Measurements from ENCODE around the gene SEC24D. TPM values are rescaled to one million over a fixed set of nuclear protein-coding genes. Genes with fewer than 3 reads are reported as not detected.

SEC24D gene
- total and polyA plus RNA-seq, 11 donors: 3.1 to 36.4 (median 14.8) TPM

- whole genome bisulfite sequencing, 4 donors: 65 to 82% (median 71%) methylated on average over 6 of the region's 6 CpGs
- no peak for ATAC-seq
- H3K4me3 ChIP-seq: no peak overlapping the region
- TF ChIP-seq POLR2A (IDR thresholded peaks at IDR 0.05): no peak
- DNase-seq: no peak
- no peak overlapping the region for H3K27ac ChIP-seq
- no peaks in the 10 kb centered on the region for H3K36me3 ChIP-seq
- no peaks in the 10 kb centered on the region for H3K4me1 ChIP-seq
- no peaks in the 10 kb centered on the region for H3K9me3 ChIP-seq
- intact Hi-C loops (cut with DNase I): loop anchor here in 1 of 10 donors (5.0 kb wide), 1 partner anchor 34 kb away; no protein-coding TSS in a partner anchor
- H3K27me3 ChIP-seq: no peaks in the 10 kb centered on the region
Observed at GRCh38 chr4:118843237-118843636, 7.3 kb upstream of the SEC24D start.

GRCh38 chr4:118842055-118842454, 6.1 kb upstream of the SEC24D start:
- no peak for TF ChIP-seq POLR2A (IDR thresholded peaks at IDR 0.05)
- TF ChIP-seq CTCF (IDR thresholded peaks at IDR 0.05): no peak
- no peak for ATAC-seq
- no peak overlapping the region for H3K4me3 ChIP-seq

GRCh38 chr4:118839221-118839927, 3.4 kb upstream of the SEC24D start:
- no peaks in the 10 kb centered on the region for H3K36me3 ChIP-seq
- 61 to 78% (median 68%) methylated on average over 3 of the region's 3 CpGs for WGBS, 4 donors
- H3K4me1 ChIP-seq: peaks cover 0 to 12% (median 5%) of the 10 kb centered on the region in 12 donors
- DNase-seq (no peak), ATAC-seq (no peak)
- H3K4me3 ChIP-seq: no peak overlapping the region
- H3K27me3 ChIP-seq: no peaks in the 10 kb centered on the region
- H3K9me3 ChIP-seq: no peaks in the 10 kb centered on the region
- intact Hi-C loops (cut with DNase I): loop anchor here in 5 of 10 donors (5.0 to 10.0 kb wide), 4 partner anchors 45 to 97 kb away; partner anchors contain the start of gene SYNPO2 (in 4 of the 5)
- no peak overlapping the region for H3K27ac ChIP-seq
- TF ChIP-seq CTCF (IDR thresholded peaks at IDR 0.05): no peak
- no peak for TF ChIP-seq POLR2A (IDR thresholded peaks at IDR 0.05)

More at GRCh38 chr4:118842055-118842454, 6.1 kb upstream of the SEC24D start:
- 40 to 86% (median 77%) methylated on average over 3 of the region's 3 CpGs for WGBS, 4 donors
- DNase-seq: no peak
- no peaks in the 10 kb centered on the region for H3K9me3 ChIP-seq
- intact Hi-C loops (cut with DNase I): loop anchor here in 1 of 10 donors (5.0 kb wide), 1 partner anchor 35 kb away; no protein-coding TSS in a partner anchor
- H3K36me3 ChIP-seq: no peaks in the 10 kb centered on the region
- H3K27ac ChIP-seq: no peak overlapping the region
- no peaks in the 10 kb centered on the region for H3K4me1 ChIP-seq
- H3K27me3 ChIP-seq: no peaks in the 10 kb centered on the region

- H3K4me3 ChIP-seq: peak overlapping the region in 3 of 12 donors; percentile 79 to 98 (median 94)
- H3K27me3 ChIP-seq: no peaks in the 10 kb centered on the region
- TF ChIP-seq CTCF (IDR thresholded peaks at IDR 0.05) (no peak), POLR2A (IDR thresholded peaks at IDR 0.05) (no peak)
- no peaks in the 10 kb centered on the region for H3K9me3 ChIP-seq
- no peak for DNase-seq
- peaks cover 0 to 21% (median 14%) of the 10 kb centered on the region in 9 donors for H3K36me3 ChIP-seq
- ATAC-seq: no peak
- H3K27ac ChIP-seq: no peak overlapping the region
- intact Hi-C loops (cut with DNase I): loop anchor here in 5 of 10 donors (5.0 to 10.0 kb wide), 4 partner anchors 48 to 95 kb away; partner anchors contain the start of gene SYNPO2 (in 4 of the 5)
- 63 to 80% (median 75%) methylated on average over 4 of the region's 4 CpGs for WGBS, 4 donors
- H3K4me1 ChIP-seq: peaks cover 0 to 35% (median 23%) of the 10 kb centered on the region in 12 donors
Observed at GRCh38 chr4:118837121-118837507, 1.2 kb upstream of the SEC24D start.

Data from heart left ventricle (tissue), 16 donors.